Bronchial epithelial cell (primary cell): ENCODE measurements around the gene ANKRD23. TPM values are rescaled to one million over a fixed set of nuclear protein-coding genes. Genes with fewer than 3 reads are reported as not detected.
"Not testable (repeated sequence)": the region's sequence is repeated elsewhere in the genome, so short reads cannot be mapped to it uniquely, and the experiment has no call there.

Source experiments
- DNase-seq: peaks from one replicate; pipeline ENCODE4 v3.0.0-alpha.2; 2010; ENCODE audit warnings: low read depth
- FAIRE-seq: peaks from 2 replicates; lab custom pipeline; 2011; peaks lifted over from hg19 to GRCh38; lab: Jason Lieb, UNC
- H3K27me3 ChIP-seq: 2 replicates; pipeline ENCODE4 v1.5.1; 2011; ENCODE audit warnings: low read length; ENCODE audit not compliant: control insufficient read depth, insufficient read depth
- H3K36me3 ChIP-seq: 2 replicates; pipeline ENCODE4 v1.5.1; 2011; ENCODE audit warnings: low read length; ENCODE audit not compliant: control insufficient read depth, insufficient read depth
- H3K4me3 ChIP-seq: 2 replicates; pipeline ENCODE4 v1.5.1; 2011; ENCODE audit warnings: mild to moderate bottlenecking, low read depth, low read length, control low read depth
- total RNA-seq: library from RNA; depleted of rRNA; stranded (reverse); fragments of >200 nt; gene quantifications from 2 replicates; pipeline ENCODE4 v1.2.1, GENCODE V29; 2014
- TF ChIP-seq, protein P1 (sequence below): IDR thresholded peaks from 2 replicates; pipeline ENCODE4 v1.5.1; 2011; ENCODE audit warnings: mild to moderate bottlenecking, moderate library complexity, low read length, control low read depth, inconsistent platforms; ENCODE audit not compliant: insufficient read depth, severe bottlenecking

The ANKRD23 gene
- total RNA-seq, 1 donor from 2014 or later = 0.79 TPM

DNA sequence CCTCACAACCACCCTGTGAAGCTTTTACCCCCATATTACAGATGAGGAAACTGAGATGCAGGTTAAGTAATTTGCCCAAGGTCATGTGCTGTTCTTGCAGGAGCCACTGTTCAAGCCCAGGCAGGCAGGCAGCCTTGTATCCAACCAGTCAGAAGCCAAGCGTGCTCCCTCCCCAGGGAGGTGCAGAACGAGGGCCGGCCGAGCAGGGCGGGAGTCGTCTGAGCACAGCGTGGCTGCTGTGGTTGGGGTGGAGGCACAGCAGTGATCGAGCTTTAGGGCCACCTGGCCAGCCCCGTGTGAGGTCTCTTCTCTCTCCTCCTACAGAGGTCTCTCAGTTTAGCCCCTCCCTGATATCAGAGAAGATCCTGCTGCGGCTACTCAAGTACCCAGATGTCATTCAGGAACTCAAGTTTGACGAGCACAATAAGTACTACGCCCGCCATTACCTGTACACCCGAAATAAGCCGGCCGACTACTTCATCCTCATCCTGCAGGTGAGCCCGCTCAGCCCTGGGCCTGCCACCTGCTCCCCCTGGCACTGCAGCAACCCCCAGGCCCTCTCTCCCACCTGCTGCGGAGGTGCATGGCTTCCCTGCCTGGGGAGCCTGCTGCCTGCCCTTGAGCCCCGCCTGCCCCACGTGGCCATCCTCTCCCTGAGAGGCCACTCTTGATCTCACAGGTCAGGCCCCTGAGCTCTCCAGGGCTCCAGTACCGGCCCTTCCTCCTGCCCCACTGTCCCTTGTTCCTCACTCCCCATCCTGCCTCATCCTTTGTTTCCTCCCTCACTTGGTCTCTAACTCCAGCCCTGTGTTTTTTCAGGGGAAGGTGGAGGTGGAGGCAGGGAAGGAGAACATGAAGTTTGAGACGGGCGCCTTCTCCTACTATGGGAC, 44.8 kb downstream of the ANKRD23 start:
- Histone ChIP-seq H3K36me3 (no peaks in the 10 kb centered on the region), H3K27me3 (no peaks in the 10 kb centered on the region), H3K4me3 (no peak overlapping the region)
- DNase-seq (no peak), FAIRE-seq (no peak)
- TF ChIP-seq, protein P1, sequence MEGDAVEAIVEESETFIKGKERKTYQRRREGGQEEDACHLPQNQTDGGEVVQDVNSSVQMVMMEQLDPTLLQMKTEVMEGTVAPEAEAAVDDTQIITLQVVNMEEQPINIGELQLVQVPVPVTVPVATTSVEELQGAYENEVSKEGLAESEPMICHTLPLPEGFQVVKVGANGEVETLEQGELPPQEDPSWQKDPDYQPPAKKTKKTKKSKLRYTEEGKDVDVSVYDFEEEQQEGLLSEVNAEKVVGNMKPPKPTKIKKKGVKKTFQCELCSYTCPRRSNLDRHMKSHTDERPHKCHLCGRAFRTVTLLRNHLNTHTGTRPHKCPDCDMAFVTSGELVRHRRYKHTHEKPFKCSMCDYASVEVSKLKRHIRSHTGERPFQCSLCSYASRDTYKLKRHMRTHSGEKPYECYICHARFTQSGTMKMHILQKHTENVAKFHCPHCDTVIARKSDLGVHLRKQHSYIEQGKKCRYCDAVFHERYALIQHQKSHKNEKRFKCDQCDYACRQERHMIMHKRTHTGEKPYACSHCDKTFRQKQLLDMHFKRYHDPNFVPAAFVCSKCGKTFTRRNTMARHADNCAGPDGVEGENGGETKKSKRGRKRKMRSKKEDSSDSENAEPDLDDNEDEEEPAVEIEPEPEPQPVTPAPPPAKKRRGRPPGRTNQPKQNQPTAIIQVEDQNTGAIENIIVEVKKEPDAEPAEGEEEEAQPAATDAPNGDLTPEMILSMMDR = no peak

DNA sequence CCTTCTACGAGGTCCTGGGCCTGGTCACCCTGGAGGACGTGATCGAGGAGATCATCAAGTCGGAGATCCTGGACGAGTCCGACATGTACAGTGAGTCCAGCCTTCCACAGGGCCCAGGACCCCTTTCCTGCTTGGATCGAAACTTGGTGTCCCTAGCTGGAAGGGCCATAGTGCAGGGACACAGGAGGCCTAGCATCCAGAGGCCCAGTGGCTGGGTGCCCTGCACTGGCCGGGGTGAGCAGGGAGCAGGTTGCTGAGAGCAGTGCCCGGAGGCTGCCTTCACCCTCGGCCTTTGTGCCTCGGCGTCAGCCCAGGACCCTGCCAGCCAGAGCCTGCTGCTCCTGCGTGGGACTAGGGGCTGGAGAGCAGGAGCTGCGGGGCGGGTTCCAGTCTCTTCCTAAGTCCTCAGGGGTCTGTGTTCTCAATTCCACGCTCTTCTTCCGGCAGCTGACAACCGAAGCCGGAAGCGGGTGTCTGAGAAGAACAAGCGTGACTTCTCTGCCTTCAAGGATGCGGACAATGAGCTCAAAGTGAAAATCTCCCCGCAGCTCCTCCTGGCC, 46.7 kb downstream of the ANKRD23 start:
- TF ChIP-seq, protein P1 = no peak
- FAIRE-seq = no peak
- H3K4me3 ChIP-seq = no peak overlapping the region
- no peak for DNase-seq
- H3K27me3 ChIP-seq = no peaks in the 10 kb centered on the region
- no peaks in the 10 kb centered on the region for H3K36me3 ChIP-seq

DNA sequence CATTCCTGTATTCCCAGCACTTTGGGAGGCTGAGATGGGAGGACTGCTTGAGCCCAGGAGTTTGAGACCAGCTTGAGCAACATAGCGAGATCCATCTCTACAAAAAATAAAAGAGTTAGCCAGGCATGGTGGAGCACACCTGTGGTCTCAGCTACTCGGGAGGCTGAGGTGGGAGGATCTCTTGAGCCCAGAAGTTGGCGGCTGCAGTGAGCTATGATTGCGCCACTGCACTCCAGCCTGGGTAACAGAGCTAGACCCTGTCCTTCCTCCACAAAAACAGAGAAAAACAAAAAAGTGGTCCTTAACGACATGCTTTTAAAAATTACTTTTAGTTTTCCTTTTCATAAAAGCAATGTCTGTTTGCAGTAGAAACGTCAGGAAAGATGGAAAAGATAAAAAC, 47.3 kb downstream of the ANKRD23 start:
- H3K36me3 ChIP-seq, H3K27me3 ChIP-seq, FAIRE-seq, H3K4me3 ChIP-seq, DNase-seq: not testable (repeated sequence)

DNA sequence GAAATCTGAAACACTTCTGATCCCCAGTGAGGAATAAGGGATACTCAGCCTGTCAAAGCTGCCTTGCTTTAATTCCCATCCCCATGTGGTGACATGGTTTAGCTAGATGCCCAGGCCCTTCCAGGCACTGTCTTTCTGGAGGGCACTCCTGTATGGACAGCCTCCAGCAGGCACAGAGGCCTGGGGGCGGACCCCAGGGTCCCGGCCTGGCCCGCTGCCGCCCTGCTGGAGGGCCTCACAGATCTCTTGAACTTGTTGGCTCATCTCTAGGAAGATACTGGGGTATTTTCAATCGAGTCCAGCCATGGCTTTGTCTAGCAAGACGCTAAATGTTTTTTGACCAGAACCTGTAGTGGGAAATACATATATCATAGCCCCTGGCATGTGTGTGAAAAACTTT, 48.7 kb downstream of the ANKRD23 start:
- Histone ChIP-seq H3K4me3 (no peak overlapping the region), H3K27me3 (no peaks in the 10 kb centered on the region), H3K36me3 (no peaks in the 10 kb centered on the region)
- TF ChIP-seq, protein P1 = no peak
- no peak for DNase-seq
- FAIRE-seq = no peak

- TF ChIP-seq, protein P1 = no peak
- Histone ChIP-seq H3K36me3 (no peaks in the 10 kb centered on the region), H3K27me3 (no peaks in the 10 kb centered on the region), H3K4me3 (no peak overlapping the region)
- DNase-seq (no peak), FAIRE-seq (no peak)
These were observed 50.8 kb downstream of the ANKRD23 start for GRCh38 chr2:96792772-96793749.
